Measurements from ENCODE around the gene B3GNT3. TPM values are rescaled to one million over a fixed set of nuclear protein-coding genes. Genes with fewer than 3 reads are reported as not detected.

B3GNT3 gene
- total and polyA plus RNA-seq, 2 of the 8 experiments (the other 6 are each of a cell fraction or from before 2014, with no cell fraction given) = 1.5 TPM

DNA sequence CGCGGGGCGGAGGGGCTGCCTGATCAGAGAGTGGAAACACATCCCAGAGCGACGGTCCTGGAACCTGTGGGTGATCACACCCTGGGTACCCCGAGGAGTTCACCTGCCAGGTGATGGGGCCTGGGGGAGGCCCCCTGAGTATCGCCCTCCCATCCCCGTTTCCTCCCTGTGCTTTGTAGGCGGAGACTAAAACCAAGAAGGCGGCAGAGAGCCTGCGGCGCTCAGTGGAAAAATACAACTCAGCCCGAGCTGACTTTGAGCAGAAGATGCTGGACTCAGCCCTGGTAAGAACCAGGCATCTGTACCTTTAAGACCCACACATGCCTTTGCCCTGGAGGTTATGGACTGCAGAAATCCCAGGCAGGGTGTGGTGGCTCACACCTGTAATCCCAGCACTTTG is 24.3 kb upstream of the B3GNT3 start:
- peaks cover 0 to 2% (median 0%) of the 10 kb centered on the region in 4 experiments; a peak in 2 of 7 replicates for H3K4me1 ChIP-seq (replicated peaks in 1 of 4; ENCODE audit: control insufficient read depth in 3 of 4, insufficient read depth in 4 of 4, low read length in 3 of 4)
- no peak overlapping the region for H2BK20ac ChIP-seq (ENCODE audit: low read length)
- H4K8ac ChIP-seq (ENCODE audit: extremely low read depth, insufficient read depth, low read length) = no peak overlapping the region
- FAIRE-seq (no peak), DNase-seq (ENCODE audit: low read depth in 1 of 2, low spot score in 2 of 2) (no peak)
- H3K23me2 ChIP-seq (ENCODE audit: low read depth, low read length) = no peaks in the 10 kb centered on the region
- ChIA-PET POLR2A (ENCODE audit: partially characterized antibody) (interaction anchor here (0.8 kb wide), 2 partner anchors 50 to 52 kb away, joined by 3 read pairs; no protein-coding TSS in a partner anchor), CTCF (ENCODE audit: partially characterized antibody) (interaction anchor here (0.8 to 1.5 kb wide), 5 partner anchors 13 to 149 kb away, joined by 3 to 5 read pairs (median 4); no protein-coding TSS in a partner anchor)
- H3K4me2 ChIP-seq (ENCODE audit: insufficient read depth in 1 of 2, low read depth in 2 of 2, low read length in 2 of 2) = no peak overlapping the region
- no peak overlapping the region for H3K4me3 ChIP-seq (ENCODE audit: extremely low read depth in 1 of 4, insufficient read depth in 2 of 4, low read depth in 3 of 4, low read length in 4 of 4)
- H2BK120ac ChIP-seq (replicated peaks; ENCODE audit: low read depth, low read length) = no peak overlapping the region
- H2BK5ac ChIP-seq (ENCODE audit: low read depth, low read length) = no peak overlapping the region
- no peak overlapping the region for H2BK15ac ChIP-seq (ENCODE audit: low read length)
- no peaks in the 10 kb centered on the region for H3K9me3 ChIP-seq (ENCODE audit: insufficient read depth in 2 of 2, low read depth in 1 of 2, low read length in 1 of 2)
- no peak overlapping the region for H2BK12ac ChIP-seq (ENCODE audit: low read depth, low read length)
- peaks cover 0 to 2% of the 10 kb centered on the region in 2 experiments for H4K20me1 ChIP-seq (replicated peaks in 1 of 2; ENCODE audit: control insufficient read depth in 1 of 2, insufficient read depth in 2 of 2, low read length in 2 of 2)
- H3K27ac ChIP-seq (ENCODE audit: low read depth, low read length) = no peak overlapping the region
- no peak overlapping the region for H3K56ac ChIP-seq (replicated peaks; ENCODE audit: insufficient read length, low read depth, low read length)
- H3K14ac ChIP-seq (ENCODE audit: insufficient read length) = no peak overlapping the region
- no peak overlapping the region for H4K91ac ChIP-seq (replicated peaks; ENCODE audit: insufficient read length, low read length)
- no peaks in the 10 kb centered on the region for H3K79me2 ChIP-seq (ENCODE audit: control insufficient read depth in 1 of 2, insufficient read depth in 2 of 2, low read length in 2 of 2)
- no peak overlapping the region for H2AK5ac ChIP-seq (ENCODE audit: low read depth, low read length)
- no peaks in the 10 kb centered on the region for H3K27me3 ChIP-seq (replicated peaks in 1 of 4; ENCODE audit: control insufficient read depth in 3 of 4, extremely low read depth in 1 of 4, insufficient read depth in 3 of 4, low read length in 3 of 4)
- TF ChIP-seq JUN (IDR thresholded peaks at IDR 0.05; ENCODE audit: low read depth, low read length) = no peak
- no peak for TF ChIP-seq KDM4A (IDR thresholded peaks at IDR 0.05; ENCODE audit: low read depth, low read length, severe bottlenecking)
- no peak for TF ChIP-seq KDM1A (IDR thresholded peaks at IDR 0.05; ENCODE audit: borderline replicate concordance, low read length)
- no peak for TF ChIP-seq CHD2 (IDR thresholded peaks at IDR 0.05; ENCODE audit: low read length)
- TF ChIP-seq, protein P1, sequence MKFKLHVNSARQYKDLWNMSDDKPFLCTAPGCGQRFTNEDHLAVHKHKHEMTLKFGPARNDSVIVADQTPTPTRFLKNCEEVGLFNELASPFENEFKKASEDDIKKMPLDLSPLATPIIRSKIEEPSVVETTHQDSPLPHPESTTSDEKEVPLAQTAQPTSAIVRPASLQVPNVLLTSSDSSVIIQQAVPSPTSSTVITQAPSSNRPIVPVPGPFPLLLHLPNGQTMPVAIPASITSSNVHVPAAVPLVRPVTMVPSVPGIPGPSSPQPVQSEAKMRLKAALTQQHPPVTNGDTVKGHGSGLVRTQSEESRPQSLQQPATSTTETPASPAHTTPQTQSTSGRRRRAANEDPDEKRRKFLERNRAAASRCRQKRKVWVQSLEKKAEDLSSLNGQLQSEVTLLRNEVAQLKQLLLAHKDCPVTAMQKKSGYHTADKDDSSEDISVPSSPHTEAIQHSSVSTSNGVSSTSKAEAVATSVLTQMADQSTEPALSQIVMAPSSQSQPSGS (IDR thresholded peaks at IDR 0.05; ENCODE audit: low read length) = no peak
- TF ChIP-seq SIN3A (conservative IDR thresholded peaks at IDR 0.05 in 1 of 2, IDR thresholded peaks at IDR 0.05 in 1 of 2; ENCODE audit: low read depth in 1 of 2, low read length in 2 of 2) = no peak
- no peak for TF ChIP-seq GTF2F1 (IDR thresholded peaks at IDR 0.05; ENCODE audit: borderline replicate concordance, low read depth, low read length)
- no peak for TF ChIP-seq CBX5 (IDR thresholded peaks at IDR 0.05; ENCODE audit: low read depth, low read length)
- no peak for TF ChIP-seq TEAD4 (IDR thresholded peaks at IDR 0.05; ENCODE audit: low read depth, low read length)
- TF ChIP-seq MAFK (IDR thresholded peaks at IDR 0.05; ENCODE audit: low read depth, low read length) = no peak
- no peak for TF ChIP-seq SAP30 (IDR thresholded peaks at IDR 0.05; ENCODE audit: insufficient read depth, insufficient replicate concordance, low read length)
- H3K36me3 ChIP-seq (ENCODE audit: control insufficient read depth in 2 of 4, insufficient read depth in 4 of 4, low read length in 3 of 4) = no peaks in the 10 kb centered on the region
- no peak overlapping the region for H4K5ac ChIP-seq (ENCODE audit: insufficient read length, low read depth, low read length)
- no peak overlapping the region for H3K4ac ChIP-seq (replicated peaks; ENCODE audit: insufficient read length, low read depth, low read length)
- no peak overlapping the region for H2AFZ ChIP-seq (ENCODE audit: low read length)
- no peak overlapping the region for H3K23ac ChIP-seq (ENCODE audit: insufficient read length)
- no peaks in the 10 kb centered on the region for H3K79me1 ChIP-seq (ENCODE audit: low read depth, low read length)
- WGBS, 2 experiments (ENCODE audit: extremely low coverage in 1 of 2, insufficient coverage in 1 of 2, insufficient read length in 1 of 2, insufficient replicate concordance in 2 of 2, low coverage in 1 of 2, low lambda C conversion rate in 2 of 2, missing lambda C conversion rate in 1 of 2) = 90% methylated on average over 4 of the region's 13 CpGs; no CpG with 5 or more reads in 1 of the 2 experiments
- no peak overlapping the region for H3K18ac ChIP-seq (ENCODE audit: extremely low read depth, low read length)
- no peak overlapping the region for H3K9ac ChIP-seq (replicated peaks in 1 of 4; ENCODE audit: extremely low read depth in 1 of 4, low read depth in 3 of 4, low read length in 3 of 4)
